Cardiac septum (tissue), 1 donor: Measurements from ENCODE around the gene PDCL3. TPM values are rescaled to one million over a fixed set of nuclear protein-coding genes. Genes with fewer than 3 reads are reported as not detected.

ENCODE experiments used
- DNase-seq: peaks from one replicate; pipeline ENCODE4 v3.0.0-alpha.2; 2020; ENCODE audit warnings: low spot score
- intact Hi-C: fragments of 100-400 bp; cut with DNase I; formaldehyde crosslinking; loops from one replicate; pipeline ENCODE4 v1.14.0; 2022
- total RNA-seq: library from RNA; stranded (reverse); fragmentation: NEBNext Ultra II Directional; extraction: Animal tissue kit (Norgen Biotek cat#: 25700); gene quantifications from one replicate; pipeline ENCODE4 v1.2.1, GENCODE V29; 2021
- donor health status: DM: no; HTN: no; CAD: no.

Gene PDCL3
- total RNA-seq, 1 donor from 2014 or later = 26.7 TPM

- intact Hi-C loops = no loop called here
- DNase-seq = no peak
Observed at GRCh38 chr2:100554798-100555407, 7.9 kb upstream of the PDCL3 start.

- DNase-seq = no peak
- intact Hi-C loops = no loop called here
Observed at GRCh38 chr2:100556746-100557145, 6.0 kb upstream of the PDCL3 start.

GRCh38 chr2:100560216-100560830 lies 2.5 kb upstream of the PDCL3 start:
- intact Hi-C loops = loop anchor here (5.0 kb wide), 2 partner anchors 143 to 238 kb away; partner anchors contain the start of genes CHST10 and LONRF2
- no peak for DNase-seq

DNA sequence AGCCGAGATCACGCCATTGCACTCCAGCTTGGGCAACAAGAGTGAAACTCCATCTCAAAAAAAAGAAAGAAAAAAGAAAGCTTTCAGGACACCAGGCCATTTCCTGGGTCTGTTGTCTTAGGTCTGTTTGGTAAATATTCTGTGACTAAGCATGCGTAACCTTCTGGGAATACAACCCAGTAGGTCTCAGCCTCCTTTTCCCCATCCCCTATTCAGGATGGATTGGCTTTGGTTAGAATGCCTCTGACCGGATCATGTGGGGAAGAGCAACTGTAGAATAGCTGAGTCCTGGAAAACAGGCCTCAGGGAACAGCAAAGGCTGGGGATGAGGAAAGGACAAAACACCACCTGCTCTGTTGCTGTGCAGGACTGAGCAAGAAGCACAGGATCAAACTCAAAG lies 1.6 kb upstream of the PDCL3 start:
- intact Hi-C loops = loop anchor here (5.0 kb wide), 2 partner anchors 144 to 239 kb away; partner anchors contain the start of genes CHST10 and LONRF2
- no peak for DNase-seq

DNA sequence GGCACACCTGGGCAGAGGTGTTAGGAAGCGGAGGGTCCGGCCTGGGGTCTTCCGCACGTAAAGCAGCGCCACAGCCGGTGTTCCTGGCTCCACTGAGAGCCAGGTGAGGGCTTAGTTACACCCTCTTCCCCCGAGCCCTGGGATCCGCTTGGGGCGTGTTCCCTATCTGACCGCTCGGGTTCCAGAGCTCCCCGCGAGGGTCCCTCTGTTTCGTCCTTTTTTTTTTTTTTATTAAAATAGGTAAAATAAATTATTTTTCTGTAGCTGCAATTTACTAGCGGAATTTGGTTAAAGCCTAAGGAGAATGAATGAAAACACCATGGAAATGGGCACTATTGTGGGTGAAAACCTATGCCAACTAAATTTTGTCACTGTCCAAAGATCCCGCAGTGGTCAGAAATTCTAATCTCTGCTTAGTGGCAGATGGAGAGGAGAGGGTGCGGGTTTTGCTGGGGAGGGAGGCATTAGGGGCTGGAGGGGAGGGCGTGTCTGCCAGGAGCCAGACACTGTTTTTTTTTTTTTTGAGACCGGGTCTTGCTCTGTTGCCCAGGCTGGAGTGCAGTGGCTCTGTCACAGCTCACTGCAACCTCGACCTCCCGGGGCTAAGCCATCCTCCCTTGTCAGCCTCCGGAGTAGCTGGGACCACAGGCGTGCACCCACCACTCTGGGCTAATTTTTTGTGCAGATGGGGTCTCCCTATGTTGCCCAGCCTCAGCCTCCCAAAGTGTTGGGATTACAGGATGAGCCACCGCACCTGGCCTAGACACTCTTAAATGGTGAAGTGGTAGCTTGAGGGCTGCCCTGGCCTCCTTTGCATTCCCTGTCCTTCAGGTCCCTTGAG lies 834 bp downstream of the PDCL3 start:
- no peak for DNase-seq
- intact Hi-C loops = loop anchor here (5.0 kb wide), 2 partner anchors 146 to 241 kb away; partner anchors contain the start of genes CHST10 and LONRF2

DNA sequence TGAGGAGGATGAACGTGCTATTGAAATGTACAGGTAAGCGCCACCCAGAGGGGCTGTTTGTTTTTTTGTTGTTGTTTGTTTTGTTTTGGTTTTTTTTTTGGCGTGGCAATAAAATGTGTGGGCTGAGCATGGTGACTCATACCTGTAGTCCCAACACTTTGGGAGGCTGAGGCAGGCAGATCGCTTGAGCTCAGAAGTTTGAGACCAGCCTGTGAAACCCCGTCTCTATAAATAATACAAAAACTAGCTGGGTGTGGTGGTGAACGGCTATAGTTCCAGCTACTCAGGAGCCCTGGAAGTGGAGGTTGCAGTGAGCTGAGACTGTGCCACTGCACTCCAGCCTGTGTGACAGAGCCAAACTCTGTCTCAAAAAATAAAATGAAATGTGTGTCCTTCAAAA lies 6.2 kb downstream of the PDCL3 start:
- no peak for DNase-seq
- intact Hi-C loops = no loop called here

DNA sequence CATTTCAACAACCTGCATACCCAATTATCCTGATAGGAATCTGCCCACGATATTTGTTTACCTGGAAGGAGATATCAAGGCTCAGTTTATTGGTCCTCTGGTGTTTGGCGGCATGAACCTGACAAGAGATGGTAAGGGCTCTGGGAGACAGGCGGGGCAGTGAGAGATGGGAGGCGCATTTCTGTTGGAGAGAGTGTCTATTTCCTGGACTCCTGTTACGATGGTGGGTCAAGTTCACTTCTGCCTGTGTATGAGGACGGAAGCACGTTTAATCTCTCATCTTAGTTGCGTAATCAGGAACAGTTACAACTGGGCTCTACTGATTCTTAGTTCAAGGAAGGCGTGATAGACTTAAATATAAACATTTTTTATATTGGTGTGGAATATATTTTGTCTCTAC lies 8.9 kb downstream of the PDCL3 start:
- no peak for DNase-seq
- intact Hi-C loops = no loop called here

DNA sequence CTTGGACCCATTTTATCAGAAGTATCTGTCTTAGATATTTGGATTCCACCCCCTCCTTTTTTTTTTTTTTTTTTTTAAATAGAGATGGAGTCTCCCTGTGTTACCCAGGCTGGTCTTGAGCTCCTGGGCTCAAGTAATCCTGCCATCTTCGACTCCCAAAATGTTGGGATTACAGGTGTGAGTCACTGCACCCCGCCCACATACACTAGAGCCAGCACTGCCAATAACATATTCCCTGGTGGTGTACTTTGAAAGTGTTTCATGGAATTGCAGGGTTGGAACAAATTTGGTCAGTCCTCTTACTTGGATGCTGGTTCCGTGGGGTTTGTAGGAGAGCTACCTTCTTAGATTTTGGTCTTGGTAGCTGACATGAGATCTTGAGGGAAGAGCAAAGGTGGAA lies 15.0 kb downstream of the PDCL3 start:
- intact Hi-C loops = no loop called here
- no peak for DNase-seq

DNA sequence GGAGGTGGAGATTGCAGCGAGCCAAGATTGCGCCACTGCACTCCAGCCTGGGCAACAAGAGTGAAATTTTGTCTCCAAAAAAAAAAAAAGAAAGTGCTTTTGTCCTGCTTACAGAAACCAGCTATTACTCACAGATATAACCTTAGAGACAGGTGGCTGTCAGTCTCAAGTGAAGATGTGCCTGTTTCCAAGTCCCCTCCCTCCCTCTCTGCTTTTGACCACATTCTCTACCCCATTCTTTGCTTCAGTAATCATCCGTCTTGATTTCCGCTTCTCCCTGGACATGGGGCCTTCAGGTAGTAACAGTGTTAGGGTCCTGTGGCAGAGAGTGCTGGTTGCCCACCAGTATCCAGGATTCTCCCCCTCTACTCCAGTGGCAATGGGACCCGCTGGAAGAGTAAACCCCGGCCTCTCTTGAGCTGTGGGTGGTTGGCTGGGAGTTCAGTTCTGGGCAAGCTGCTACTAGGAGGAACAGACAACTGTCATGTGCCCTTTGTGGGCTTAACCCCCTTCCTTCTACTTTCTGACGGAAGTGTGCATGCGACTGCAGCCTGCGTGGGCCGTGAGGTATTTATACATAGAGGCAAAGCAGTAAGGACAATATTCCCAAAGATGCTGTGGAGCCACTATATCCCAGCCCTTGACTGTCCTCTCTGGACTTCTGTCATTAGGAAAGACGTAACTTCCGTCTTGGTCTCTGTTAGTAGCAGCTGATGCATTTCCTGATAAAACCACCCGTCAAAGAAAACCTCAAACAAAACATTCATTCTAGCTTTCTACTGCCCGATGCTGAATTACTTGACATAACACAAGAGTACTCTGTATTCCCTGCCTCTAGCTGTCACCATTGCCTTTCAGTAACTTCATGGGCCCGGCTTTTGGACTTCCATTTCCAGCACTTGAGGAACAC lies 17.8 kb downstream of the PDCL3 start:
- DNase-seq = no peak
- intact Hi-C loops = no loop called here

DNA sequence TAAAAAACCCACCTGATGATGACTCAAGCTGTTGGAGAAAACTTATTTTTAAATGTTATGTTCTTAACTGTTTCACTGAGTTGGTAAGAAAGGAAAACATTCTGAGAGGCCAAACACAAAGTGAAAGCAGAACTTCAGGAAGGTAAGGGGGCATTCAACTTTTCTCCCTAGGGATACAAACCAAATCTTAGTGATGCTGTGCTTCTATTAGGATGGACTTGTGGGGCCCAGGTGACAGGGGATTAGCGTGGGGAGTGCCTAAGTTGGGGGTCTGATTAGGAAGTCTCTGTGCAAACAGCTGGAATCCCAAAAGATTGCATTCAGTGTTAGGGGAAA lies 18.5 kb downstream of the PDCL3 start:
- intact Hi-C loops = no loop called here

DNA sequence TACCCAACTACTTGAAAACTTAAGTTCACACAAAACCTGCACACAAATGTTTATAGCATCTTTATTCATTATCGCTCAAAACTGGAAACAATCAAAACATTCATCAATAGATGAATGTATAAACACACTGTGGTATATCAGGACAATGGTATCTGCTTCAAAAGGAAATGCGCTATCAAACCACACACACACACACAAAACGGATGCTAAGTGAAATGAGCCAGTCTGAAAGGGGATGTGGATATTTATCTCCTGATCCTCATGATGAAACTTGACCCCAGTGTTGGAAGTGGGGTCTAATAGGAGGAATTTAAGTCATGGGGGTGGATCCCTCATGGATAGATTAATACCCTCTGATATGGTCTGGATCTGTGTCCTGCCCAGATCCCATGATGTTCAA lies 22.0 kb downstream of the PDCL3 start:
- intact Hi-C loops = no loop called here
- DNase-seq = no peak

More for the DNA sequence above, 18.5 kb downstream of the PDCL3 start:
- DNase-seq = no peak

DNA sequence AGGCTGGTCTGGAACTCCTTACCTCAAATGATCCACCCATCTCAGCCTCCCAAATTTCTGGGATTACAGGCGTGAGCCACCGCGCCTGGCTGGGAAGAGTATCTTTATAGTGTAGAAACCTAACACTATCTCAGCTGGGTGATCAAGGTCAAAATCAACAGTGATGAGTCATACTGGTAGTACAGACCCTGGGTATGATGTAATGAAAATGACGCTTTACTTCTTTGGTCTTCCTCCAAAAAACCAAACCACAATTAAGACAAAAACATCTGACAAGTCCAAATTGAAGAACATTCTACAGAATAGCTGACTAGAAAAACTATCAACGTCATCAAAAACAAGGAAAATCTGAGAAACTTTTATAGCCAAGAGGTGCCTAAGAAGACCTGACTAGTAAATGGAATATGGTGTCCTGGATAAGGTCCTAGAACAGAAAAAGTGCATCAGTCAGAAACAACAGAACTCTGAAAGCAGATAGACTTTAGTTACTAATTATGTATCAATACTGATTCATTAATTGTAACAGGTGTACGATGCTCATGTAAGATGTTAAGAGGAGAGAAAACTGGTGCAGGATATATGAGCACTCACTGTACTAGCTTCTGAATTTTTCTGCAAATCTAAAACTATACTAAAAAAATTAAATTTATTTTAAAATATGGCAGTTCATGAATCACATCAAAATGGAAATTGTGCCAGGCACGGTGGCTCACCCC lies 25.4 kb downstream of the PDCL3 start:
- intact Hi-C loops = no loop called here

DNA sequence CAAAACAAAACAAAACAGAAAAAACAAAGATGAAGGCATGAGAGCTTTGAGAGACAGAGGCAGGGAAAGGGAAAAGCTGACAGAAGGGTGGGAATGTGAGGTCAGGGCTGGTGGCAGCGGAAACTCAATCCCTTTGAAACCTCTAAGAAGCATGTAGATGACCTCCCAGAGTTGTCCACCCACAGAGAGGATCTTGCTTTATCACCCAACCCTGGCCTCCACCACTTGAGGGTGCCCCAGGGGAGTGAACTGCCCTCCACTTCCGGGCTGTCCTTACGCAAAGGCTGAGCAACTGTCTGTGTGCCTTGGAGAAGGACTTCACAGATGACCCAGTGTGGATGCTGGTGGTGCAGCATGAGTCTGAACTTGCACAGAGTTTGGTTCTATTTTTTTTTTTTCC lies 26.7 kb downstream of the PDCL3 start:
- intact Hi-C loops = no loop called here
- no peak for DNase-seq

More for the DNA sequence above, 25.4 kb downstream of the PDCL3 start:
- DNase-seq = no peak

DNA sequence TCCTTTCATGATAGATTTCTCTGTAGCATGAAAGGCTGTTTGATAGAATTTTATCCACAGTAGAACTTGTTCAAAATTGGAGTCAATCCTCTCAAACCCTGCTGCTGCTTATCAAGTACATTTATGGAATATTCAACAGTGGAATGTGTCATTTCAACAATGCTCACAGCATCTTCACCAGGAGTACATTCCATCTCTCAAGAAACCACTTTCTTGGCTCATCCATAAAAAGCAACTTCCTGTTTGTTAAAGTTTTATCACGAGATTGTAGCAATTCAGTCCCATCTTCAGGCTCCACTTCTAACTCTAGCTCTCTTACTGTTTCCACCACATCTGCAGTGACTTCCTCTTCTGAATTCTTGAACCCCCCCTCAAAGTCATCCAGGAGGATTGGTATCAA lies 29.4 kb downstream of the PDCL3 start:
- DNase-seq = no peak
- intact Hi-C loops = no loop called here

- no peak for DNase-seq
- intact Hi-C loops = no loop called here
Observed at GRCh38 chr2:100596465-100596864, 33.7 kb downstream of the PDCL3 start.

GRCh38 chr2:100599566-100599965 lies 36.8 kb downstream of the PDCL3 start:
- intact Hi-C loops = no loop called here

GRCh38 chr2:100601661-100602060 lies 38.9 kb downstream of the PDCL3 start:
- intact Hi-C loops = no loop called here

More at GRCh38 chr2:100599566-100599965, 36.8 kb downstream of the PDCL3 start:
- no peak for DNase-seq

GRCh38 chr2:100603414-100603813 lies 40.6 kb downstream of the PDCL3 start:
- intact Hi-C loops = no loop called here
- no peak for DNase-seq

More at GRCh38 chr2:100601661-100602060, 38.9 kb downstream of the PDCL3 start:
- DNase-seq = no peak
